GM10847 (cell line): ENCODE data around the gene BMP15.

Experiments
- POLR2A ChIP-seq: IDR thresholded peaks from 2 replicates; pipeline ENCODE4 v1.6.1; 2011; ENCODE audit not compliant: insufficient read length; ENCODE audit errors: extremely low read depth

BMP15 gene

GRCh38 chrX:50942471-50942870, 31.9 kb downstream of the BMP15 start:
- no peak for TF ChIP-seq POLR2A

- TF ChIP-seq POLR2A = no peak
Measured at GRCh38 chrX:50952406-50952805, 41.9 kb downstream of the BMP15 start.

- TF ChIP-seq POLR2A = no peak
Measured at GRCh38 chrX:50953832-50954231, 43.3 kb downstream of the BMP15 start.

- TF ChIP-seq POLR2A = no peak
Measured at GRCh38 chrX:50962156-50962555, 51.6 kb downstream of the BMP15 start.

- TF ChIP-seq POLR2A = no peak
Measured at GRCh38 chrX:50963842-50964241, 53.3 kb downstream of the BMP15 start.
